ENCODE results near the gene CLEC16A. TPM values are rescaled to one million over a fixed set of nuclear protein-coding genes. Genes with fewer than 3 reads are reported as not detected.

Gene CLEC16A
- total RNA-seq, 2 donors from 2014 or later, result 29.9 to 32.3 TPM

DNA sequence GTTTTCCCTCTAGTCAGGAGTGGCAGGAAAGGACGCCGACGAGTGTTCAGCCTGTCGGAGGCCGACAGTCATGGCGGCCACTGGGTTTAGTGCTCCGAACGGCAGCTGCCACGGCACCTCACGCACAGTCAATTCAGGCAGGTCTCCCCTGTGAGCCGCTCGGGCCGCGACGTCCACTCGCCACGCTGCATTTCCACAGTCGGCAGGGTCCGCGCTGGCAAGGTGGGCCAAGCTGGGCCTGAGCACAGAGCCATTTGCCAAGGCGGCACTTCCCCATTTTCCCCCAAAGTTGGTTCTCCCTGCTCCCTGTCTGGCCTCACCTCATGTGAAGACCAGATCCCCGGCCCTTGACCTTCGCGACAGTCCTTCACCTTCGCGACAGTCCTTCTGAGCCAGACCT, 229.8 kb downstream of the CLEC16A start:
- no peak for DNase-seq
- peaks cover 74% of the 10 kb centered on the region for H3K4me1 Mint-ChIP-seq (ENCODE audit: low read depth)
- H3K9me3 Mint-ChIP-seq, result no peaks in the 10 kb centered on the region
- ATAC-seq (replicated peaks in 1 of 2), result no peak
- peaks cover 5 to 12% of the 10 kb centered on the region in 2 donors for H3K36me3 Mint-ChIP-seq (ENCODE audit: insufficient read depth in 2 of 2)
- no peak overlapping the region for H3K4me3 Mint-ChIP-seq
- H3K27me3 Mint-ChIP-seq (ENCODE audit: low read depth), result no peaks in the 10 kb centered on the region
- H3K27ac Mint-ChIP-seq, result no peak overlapping the region

DNA sequence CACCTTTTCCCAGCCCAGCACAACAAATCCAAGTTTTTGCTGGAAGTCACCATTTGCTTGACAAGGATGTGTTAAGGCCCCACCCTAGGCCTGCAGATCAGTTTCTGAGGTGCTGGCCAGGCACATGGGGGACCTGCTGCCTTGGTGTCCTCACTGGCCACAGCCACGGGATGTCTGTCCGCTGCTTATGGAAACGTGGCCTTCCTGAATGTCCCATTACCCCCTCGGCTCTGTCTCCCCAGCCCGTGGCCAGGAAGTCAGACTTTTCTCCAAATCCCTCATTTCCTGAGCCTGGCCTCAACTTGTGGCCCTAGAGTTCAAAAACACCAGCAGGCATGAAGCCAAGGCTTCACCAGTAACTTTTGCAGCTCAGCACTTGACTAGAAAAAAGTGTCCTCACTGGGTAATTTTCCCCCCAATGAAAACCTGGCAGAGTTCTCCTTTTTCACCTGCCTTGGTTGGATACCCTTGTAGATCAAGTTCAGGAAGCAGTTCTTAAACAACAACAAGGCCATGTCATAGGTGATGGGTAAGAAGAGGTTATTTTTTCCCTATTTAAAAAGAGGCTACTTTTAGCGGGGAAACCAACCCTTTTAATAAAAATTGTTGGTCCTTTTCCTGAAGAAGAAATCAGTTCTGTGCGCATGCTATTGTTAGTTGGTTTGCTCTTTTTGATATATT, 230.9 kb downstream of the CLEC16A start:
- no peak for ATAC-seq (replicated peaks in 1 of 2)
- no peak for DNase-seq
- peaks cover 5 to 13% of the 10 kb centered on the region in 2 donors for H3K36me3 Mint-ChIP-seq (ENCODE audit: insufficient read depth in 2 of 2)
- H3K4me1 Mint-ChIP-seq (ENCODE audit: low read depth), result peaks cover 85% of the 10 kb centered on the region
- peak overlapping the region; percentile 88 for H3K27ac Mint-ChIP-seq
- H3K9me3 Mint-ChIP-seq, result no peaks in the 10 kb centered on the region
- H3K27me3 Mint-ChIP-seq (ENCODE audit: low read depth), result no peaks in the 10 kb centered on the region
- no peak overlapping the region for H3K4me3 Mint-ChIP-seq

DNA sequence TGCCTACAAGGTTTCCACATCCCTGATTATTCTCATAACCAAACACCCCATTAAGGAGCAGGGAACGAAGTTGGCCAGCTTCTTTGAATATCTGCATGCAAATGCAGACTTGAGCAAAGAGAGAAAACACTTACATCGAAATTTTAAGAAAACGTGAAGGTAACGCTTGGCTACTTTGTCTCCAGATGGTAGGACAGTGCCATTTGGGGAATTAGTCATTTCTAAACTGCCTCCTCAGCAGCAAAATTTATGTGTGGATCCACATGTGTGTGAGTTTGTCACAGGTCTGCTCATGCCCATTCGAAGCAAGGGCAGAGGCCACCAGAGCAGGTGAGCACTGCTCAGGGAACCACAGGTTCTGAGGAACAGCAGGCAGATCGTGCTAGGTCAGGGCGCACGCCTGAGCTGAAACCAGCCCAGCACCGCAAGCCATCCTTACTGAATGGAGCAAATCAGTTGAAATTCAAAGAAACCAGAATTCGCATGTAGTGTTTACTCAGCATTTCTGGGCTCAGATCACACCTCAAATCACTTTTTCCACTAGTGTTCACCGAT, 231.5 kb downstream of the CLEC16A start:
- H3K4me3 Mint-ChIP-seq, result peak overlapping the region in 1 of 2 donors; percentile 53
- peak; percentile 86 to 93 for ATAC-seq (replicated peaks in 1 of 2)
- peak; percentile 52 to 67 for DNase-seq
- peaks cover 91% of the 10 kb centered on the region for H3K4me1 Mint-ChIP-seq (ENCODE audit: low read depth)
- no peaks in the 10 kb centered on the region for H3K9me3 Mint-ChIP-seq
- H3K27ac Mint-ChIP-seq, result peak overlapping the region; percentile 88
- peaks cover 5 to 17% of the 10 kb centered on the region in 2 donors for H3K36me3 Mint-ChIP-seq (ENCODE audit: insufficient read depth in 2 of 2)
- no peaks in the 10 kb centered on the region for H3K27me3 Mint-ChIP-seq (ENCODE audit: low read depth)

DNA sequence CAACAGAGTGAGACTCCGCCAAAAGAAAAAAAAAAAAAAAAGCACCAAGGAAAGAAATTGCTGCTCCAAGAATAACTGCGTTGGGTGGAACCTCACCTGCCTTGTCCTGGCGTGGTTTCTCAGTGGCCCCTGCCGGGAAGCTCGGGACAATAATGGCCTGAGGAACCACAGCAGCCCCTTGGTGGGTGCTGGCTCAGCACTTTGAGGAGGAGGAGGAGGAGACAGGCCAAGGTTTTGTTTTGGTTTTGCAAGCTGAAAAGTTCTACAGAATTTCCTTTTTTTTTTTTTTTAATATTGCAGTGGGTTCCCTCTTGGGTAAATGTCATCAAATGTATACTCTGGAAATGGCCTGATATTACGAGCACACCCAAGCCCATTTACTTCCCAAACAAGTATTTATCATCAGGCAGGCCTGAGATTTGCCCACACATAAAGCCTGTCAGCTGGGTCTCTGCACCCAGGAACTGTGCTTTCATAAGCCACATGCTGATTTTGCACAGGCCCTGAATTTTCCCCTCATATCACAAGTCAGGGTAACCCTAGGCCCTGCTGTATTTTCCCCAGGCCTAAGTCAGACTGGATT, 233.3 kb downstream of the CLEC16A start:
- Mint-ChIP-seq H3K4me3 (no peak overlapping the region), H3K36me3 (ENCODE audit: insufficient read depth in 2 of 2) (peaks cover 3 to 14% of the 10 kb centered on the region in 2 donors), H3K4me1 (ENCODE audit: low read depth) (peaks cover 93% of the 10 kb centered on the region), H3K27ac (no peak overlapping the region), H3K9me3 (no peaks in the 10 kb centered on the region), H3K27me3 (ENCODE audit: low read depth) (no peaks in the 10 kb centered on the region)
- ATAC-seq (replicated peaks in 1 of 2) (no peak), DNase-seq (no peak)

DNA sequence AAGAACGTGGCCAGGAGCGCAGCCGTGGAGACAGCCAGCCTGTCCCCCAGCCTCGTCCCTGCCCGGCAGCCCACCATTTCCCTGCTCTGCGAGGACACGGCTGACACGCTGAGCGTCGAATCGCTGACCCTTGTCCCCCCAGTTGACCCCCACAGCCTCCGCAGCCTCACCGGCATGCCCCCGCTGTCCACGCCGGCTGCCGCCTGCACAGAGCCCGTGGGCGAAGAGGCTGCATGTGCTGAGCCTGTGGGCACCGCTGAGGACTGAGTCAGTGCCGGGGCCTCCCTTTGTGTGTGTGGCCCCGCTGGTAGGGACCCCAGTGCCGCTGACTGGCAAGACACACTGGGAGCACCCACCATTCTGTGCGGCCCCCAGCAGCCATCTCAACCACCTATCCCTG, 234.1 kb downstream of the CLEC16A start:
- DNase-seq (no peak), ATAC-seq (replicated peaks in 1 of 2) (no peak)
- H3K27ac Mint-ChIP-seq, result peak overlapping the region; percentile 92
- no peak overlapping the region for H3K4me3 Mint-ChIP-seq
- H3K27me3 Mint-ChIP-seq (ENCODE audit: low read depth), result no peaks in the 10 kb centered on the region
- H3K4me1 Mint-ChIP-seq (ENCODE audit: low read depth), result peaks cover 93% of the 10 kb centered on the region
- peaks cover 3 to 14% of the 10 kb centered on the region in 2 donors for H3K36me3 Mint-ChIP-seq (ENCODE audit: insufficient read depth in 2 of 2)
- H3K9me3 Mint-ChIP-seq, result no peaks in the 10 kb centered on the region

DNA sequence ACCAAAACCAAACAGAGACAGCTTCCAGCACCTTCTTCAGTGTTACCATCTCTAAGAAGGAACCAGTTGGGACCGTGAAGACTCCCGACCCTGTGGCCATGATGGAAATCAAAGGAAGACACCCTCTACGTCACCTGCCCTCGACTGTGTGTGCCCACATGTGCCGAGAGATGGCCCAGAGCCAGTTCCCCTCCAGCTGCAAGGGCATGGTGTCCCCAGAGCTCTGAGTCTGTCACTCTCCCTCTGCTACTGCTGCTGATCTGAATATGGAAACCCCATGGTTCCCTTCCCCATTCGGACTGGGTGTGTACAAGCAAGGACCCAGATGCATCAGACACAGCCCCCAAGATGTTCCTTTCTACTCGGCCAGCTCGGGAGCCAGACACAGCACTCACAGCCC, 235.2 kb downstream of the CLEC16A start:
- no peak for ATAC-seq (replicated peaks in 1 of 2)
- Mint-ChIP-seq H3K27me3 (ENCODE audit: low read depth) (no peaks in the 10 kb centered on the region), H3K27ac (peak overlapping the region; percentile 20), H3K4me1 (ENCODE audit: low read depth) (peaks cover 100% of the 10 kb centered on the region), H3K4me3 (no peak overlapping the region), H3K36me3 (ENCODE audit: insufficient read depth in 2 of 2) (peaks cover 3 to 10% of the 10 kb centered on the region in 2 donors), H3K9me3 (no peaks in the 10 kb centered on the region)
- no peak for DNase-seq

DNA sequence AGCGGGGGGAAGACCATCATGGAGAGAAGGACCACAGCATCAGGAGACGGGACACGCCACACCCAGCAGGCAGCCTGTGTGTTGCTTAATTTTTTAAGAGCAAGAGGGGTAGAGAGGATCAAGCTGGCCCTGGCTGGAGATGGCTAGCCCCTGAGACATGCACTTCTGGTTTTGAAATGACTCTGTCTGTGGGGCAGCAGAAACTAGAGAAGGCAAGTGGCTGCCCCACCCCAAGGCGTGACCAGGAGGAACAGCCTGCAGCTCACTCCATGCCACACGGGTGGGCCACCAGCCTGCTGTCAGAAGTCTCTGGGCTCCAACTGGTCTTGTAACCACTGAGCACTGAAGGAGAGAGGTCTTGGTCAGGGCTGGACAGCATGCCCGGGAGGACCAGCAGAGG, 236.1 kb downstream of the CLEC16A start:
- DNase-seq (peak; percentile 23 to 29), ATAC-seq (replicated peaks in 1 of 2) (peak; percentile 8 to 38)
- Mint-ChIP-seq H3K27ac (peak overlapping the region; percentile 89), H3K27me3 (ENCODE audit: low read depth) (no peaks in the 10 kb centered on the region), H3K4me1 (ENCODE audit: low read depth) (peaks cover 100% of the 10 kb centered on the region), H3K4me3 (peak overlapping the region; percentile 67 to 84), H3K9me3 (no peaks in the 10 kb centered on the region), H3K36me3 (ENCODE audit: insufficient read depth in 2 of 2) (peaks cover 3 to 7% of the 10 kb centered on the region in 2 donors)

DNA sequence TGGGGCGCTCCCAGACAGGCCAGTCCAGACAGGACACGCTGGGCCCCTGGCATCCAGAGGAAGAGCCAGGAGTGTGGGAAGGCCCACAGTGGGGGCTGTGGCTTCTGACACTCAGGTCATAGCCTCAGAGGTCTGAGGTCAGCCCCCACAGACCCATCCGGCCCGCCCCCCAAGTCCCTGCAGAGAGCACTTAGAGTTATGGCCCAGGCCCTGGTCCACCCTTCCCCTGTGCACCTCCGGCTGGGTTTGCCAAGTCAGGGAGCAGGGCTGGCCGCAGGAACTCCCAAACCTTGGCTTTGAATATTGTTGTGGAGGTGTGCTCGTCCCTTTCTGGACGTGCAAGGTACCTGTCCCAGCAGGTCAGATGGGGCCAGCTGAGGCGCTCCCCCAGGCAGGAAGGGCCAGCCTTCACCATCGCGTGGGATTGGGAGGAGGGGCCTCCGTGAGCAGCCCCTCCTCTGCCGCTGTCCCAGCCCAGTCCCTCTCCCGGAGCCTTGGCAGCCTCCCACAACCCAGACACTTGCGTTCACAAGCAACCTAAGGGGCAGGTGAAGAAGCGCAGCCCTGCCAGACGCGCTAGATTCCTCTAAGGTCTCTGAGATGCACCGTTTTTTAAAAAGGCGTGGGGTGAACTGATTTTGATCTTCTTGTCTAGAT, 237.0 kb downstream of the CLEC16A start:
- DNase-seq, result no peak
- peak; percentile 1 to 5 for ATAC-seq (replicated peaks in 1 of 2)
- H3K27ac Mint-ChIP-seq, result peak overlapping the region; percentile 96
- H3K4me1 Mint-ChIP-seq (ENCODE audit: low read depth), result peaks cover 94% of the 10 kb centered on the region
- no peaks in the 10 kb centered on the region for H3K9me3 Mint-ChIP-seq
- H3K36me3 Mint-ChIP-seq (ENCODE audit: insufficient read depth in 2 of 2), result peaks cover 3 to 7% of the 10 kb centered on the region in 2 donors
- H3K4me3 Mint-ChIP-seq, result peak overlapping the region; percentile 68 to 71
- H3K27me3 Mint-ChIP-seq (ENCODE audit: low read depth), result no peaks in the 10 kb centered on the region

DNA sequence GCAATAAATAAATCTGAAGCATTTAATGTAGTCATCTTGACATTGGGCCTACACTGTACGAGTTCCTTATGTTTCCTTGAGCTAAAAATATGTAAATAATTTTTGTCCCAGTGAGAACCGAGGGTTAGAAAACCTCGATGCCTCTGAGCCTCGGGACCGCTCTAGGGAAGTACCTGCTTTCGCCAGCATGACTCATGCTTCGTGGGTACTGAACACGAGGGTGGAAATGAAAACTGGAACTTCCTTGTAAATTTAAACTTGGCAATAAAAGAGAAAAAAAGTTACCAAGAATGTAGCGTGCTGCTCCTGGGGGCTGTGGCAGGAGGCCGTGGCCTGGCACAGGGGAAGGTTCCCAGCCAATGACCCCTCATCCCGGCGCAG, 237.5 kb downstream of the CLEC16A start:
- Mint-ChIP-seq H3K36me3 (ENCODE audit: insufficient read depth in 2 of 2) (peaks cover 3 to 5% of the 10 kb centered on the region in 2 donors), H3K27me3 (ENCODE audit: low read depth) (no peaks in the 10 kb centered on the region), H3K9me3 (no peaks in the 10 kb centered on the region), H3K4me3 (peak overlapping the region; percentile 68 to 71), H3K27ac (peak overlapping the region; percentile 96), H3K4me1 (ENCODE audit: low read depth) (peaks cover 88% of the 10 kb centered on the region)
- DNase-seq (peak; percentile 54 to 63), ATAC-seq (replicated peaks in 1 of 2) (peak; percentile 68 to 73)

DNA sequence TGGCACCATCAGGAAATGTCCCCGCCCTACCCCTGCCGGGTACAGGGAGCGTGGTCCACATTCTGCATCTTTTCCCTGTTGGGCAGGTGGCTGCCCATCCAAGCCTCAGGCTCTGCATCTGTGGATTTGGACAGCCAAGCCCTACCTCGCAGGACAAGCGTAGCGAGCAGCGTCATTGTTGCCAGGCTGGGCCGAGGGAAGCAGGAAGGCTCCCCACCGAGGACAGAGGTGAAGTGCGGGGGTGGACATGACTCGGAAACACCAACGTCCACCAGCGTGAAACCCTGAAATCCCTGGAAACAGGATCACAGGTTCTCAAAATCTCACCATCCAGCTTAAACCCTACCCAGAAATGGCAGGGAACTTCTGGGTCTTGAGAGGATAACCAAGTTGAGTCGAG, 238.0 kb downstream of the CLEC16A start:
- DNase-seq, result no peak
- H3K4me1 Mint-ChIP-seq (ENCODE audit: low read depth), result peaks cover 83% of the 10 kb centered on the region
- peak overlapping the region; percentile 96 for H3K27ac Mint-ChIP-seq
- ATAC-seq (replicated peaks in 1 of 2), result no peak
- H3K9me3 Mint-ChIP-seq, result no peaks in the 10 kb centered on the region
- H3K36me3 Mint-ChIP-seq (ENCODE audit: insufficient read depth in 2 of 2), result peaks cover 3 to 5% of the 10 kb centered on the region in 2 donors
- no peaks in the 10 kb centered on the region for H3K27me3 Mint-ChIP-seq (ENCODE audit: low read depth)
- peak overlapping the region; percentile 32 to 68 for H3K4me3 Mint-ChIP-seq

DNA sequence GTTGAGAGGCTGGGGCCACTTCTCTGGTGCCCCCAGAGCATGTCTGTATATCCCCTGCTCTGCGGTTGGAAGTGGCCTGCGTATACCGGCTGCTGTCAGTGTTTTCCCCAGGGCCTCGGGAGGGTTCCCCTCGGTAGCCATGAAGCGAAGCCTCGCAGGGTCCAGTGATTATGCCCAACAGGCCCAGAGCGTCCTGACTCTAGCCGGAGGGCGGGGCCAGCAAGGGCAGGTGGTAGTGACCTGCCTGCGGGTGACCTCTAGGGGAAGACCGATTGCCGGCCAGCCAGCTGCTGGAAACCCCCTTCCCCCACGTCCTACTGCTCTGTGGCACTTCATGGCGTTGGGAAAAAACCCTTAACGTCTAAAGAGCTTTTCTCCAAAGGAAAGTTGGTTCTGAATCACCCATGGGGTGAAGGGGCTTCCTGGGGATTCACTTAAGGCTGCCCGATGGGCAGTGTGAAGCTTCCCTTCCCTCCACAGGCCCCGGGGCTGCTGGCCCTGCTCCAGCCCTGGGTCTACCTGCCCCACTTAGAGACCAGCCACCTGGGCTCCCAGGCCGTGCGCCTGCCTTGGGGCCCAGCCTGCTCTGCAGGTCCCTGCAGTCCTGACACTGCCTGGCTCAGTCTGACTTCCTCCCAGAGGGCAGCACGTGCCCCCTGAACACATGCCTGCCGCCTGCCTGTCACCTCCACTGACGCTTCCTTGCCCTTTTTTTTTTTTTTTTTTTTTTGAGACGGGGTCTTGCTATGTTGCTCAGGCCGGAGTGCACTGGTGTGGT, 238.9 kb downstream of the CLEC16A start:
- peak overlapping the region; percentile 92 for H3K27ac Mint-ChIP-seq

DNA sequence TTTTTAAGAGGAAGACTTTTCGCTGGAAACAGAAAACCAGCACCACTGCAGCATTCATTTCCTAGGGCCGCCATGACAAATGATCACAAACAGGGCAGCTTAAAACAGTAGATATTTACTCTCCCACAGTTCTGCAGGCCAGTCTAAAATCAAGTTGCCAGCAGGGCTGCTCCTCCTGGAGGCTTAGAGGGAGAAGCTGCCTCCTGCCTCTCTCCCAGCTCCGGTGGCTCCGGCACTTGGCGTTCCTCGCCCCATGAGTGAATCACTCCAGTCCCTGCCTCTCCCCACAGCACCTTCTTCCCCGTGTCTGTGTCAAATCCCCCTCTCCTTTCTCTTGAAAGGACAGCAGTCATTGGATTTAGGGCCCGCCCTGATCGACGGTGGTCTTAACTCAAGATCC, 239.6 kb downstream of the CLEC16A start:
- Mint-ChIP-seq H3K9me3 (no peaks in the 10 kb centered on the region), H3K4me1 (ENCODE audit: low read depth) (peaks cover 73% of the 10 kb centered on the region), H3K27me3 (ENCODE audit: low read depth) (no peaks in the 10 kb centered on the region), H3K27ac (peak overlapping the region; percentile 92), H3K36me3 (ENCODE audit: insufficient read depth in 2 of 2) (peaks cover under 1 to 5% of the 10 kb centered on the region in 2 donors), H3K4me3 (peak overlapping the region; percentile 16 to 62)
- ATAC-seq (replicated peaks in 1 of 2), result no peak
- DNase-seq, result no peak

More for the DNA sequence above, 238.9 kb downstream of the CLEC16A start:
- no peaks in the 10 kb centered on the region for H3K9me3 Mint-ChIP-seq
- peaks cover 3 to 5% of the 10 kb centered on the region in 2 donors for H3K36me3 Mint-ChIP-seq (ENCODE audit: insufficient read depth in 2 of 2)
- DNase-seq (no peak), ATAC-seq (replicated peaks in 1 of 2) (peak in 1 of 2 donors; percentile 16)
- no peaks in the 10 kb centered on the region for H3K27me3 Mint-ChIP-seq (ENCODE audit: low read depth)
- H3K4me1 Mint-ChIP-seq (ENCODE audit: low read depth), result peaks cover 75% of the 10 kb centered on the region
- H3K4me3 Mint-ChIP-seq, result peak overlapping the region; percentile 16 to 68

Measured in activated T-cell treated with anti-CD3 and anti-CD28 coated beads, Interleukin-2, amount 50 U/mL, for 72 hours (primary cell).